CD14-positive monocyte (primary cell): ENCODE results near the gene FAF2. TPM values are rescaled to one million over a fixed set of nuclear protein-coding genes. Genes with fewer than 3 reads are reported as not detected.

Experiments used
- DNase-seq, 3 donors: peaks; one replicate each; pipeline ENCODE4 v3.0.0-alpha.2; 2011 to 2022
- H2AFZ ChIP-seq: 2 replicates; pipeline ENCODE4 v1.6.0; 2012; ENCODE audit warnings: mild to moderate bottlenecking, low read depth, low read length, inconsistent platforms; ENCODE audit not compliant: insufficient read depth, poor library complexity, severe bottlenecking
- H3K27ac ChIP-seq, 2 donors: 1 replicate in 1 of 2; 2 replicates in 1 of 2; pipeline ENCODE4 v1.5.1; 2012 to 2013; ENCODE audit warnings: low read length in 2 of 2, control low read depth in 1 of 2, inconsistent platforms in 1 of 2, low read depth in 1 of 2, mild to moderate bottlenecking in 1 of 2
- H3K27me3 ChIP-seq, 2 donors: one replicate each; pipeline versions ENCODE4 v1.6.0 to v1.6.1; 2011 to 2013; ENCODE audit warnings: low read length in 2 of 2; ENCODE audit not compliant: control insufficient read depth in 2 of 2, insufficient read depth in 2 of 2
- H3K36me3 ChIP-seq, 2 donors: replicated peaks in 1 of 2; 1 replicate in 1 of 2; 2 replicates in 1 of 2; pipeline versions ENCODE4 v1.5.1 to v1.6.1; 2012 to 2013; ENCODE audit warnings: low read length in 2 of 2, control low read depth in 1 of 2, inconsistent platforms in 1 of 2, mild to moderate bottlenecking in 1 of 2; ENCODE audit not compliant: insufficient read depth in 2 of 2, control insufficient read depth in 1 of 2
- H3K4me1 ChIP-seq, 2 donors: 1 replicate in 1 of 2; 2 replicates in 1 of 2; pipeline versions ENCODE4 v1.5.1 to v1.6.1; 2012 to 2013; ENCODE audit warnings: low read length in 2 of 2, control low read depth in 1 of 2, inconsistent platforms in 1 of 2, mild to moderate bottlenecking in 1 of 2, moderate library complexity in 1 of 2; ENCODE audit not compliant: insufficient read depth in 2 of 2, control insufficient read depth in 1 of 2
- H3K4me2 ChIP-seq: replicated peaks from 2 replicates; pipeline ENCODE3; 2012; ENCODE audit warnings: low read length, moderate library complexity, mild to moderate bottlenecking; ENCODE audit not compliant: poor library complexity, severe bottlenecking; ENCODE audit errors: extremely low read depth
- H3K4me3 ChIP-seq, 3 experiments: fragments of 200-600 bp in 1 of 3; sonication (generic) in 1 of 3; replicated peaks in 1 of 3; 1 replicate in 2 of 3; 2 replicates in 1 of 3; pipeline ENCODE4 v1.5.1; 2011 to 2013; ENCODE audit warnings: low read length in 3 of 3, mild to moderate bottlenecking in 3 of 3, control low read depth in 2 of 3, low read depth in 2 of 3, inconsistent platforms in 1 of 3, moderate library complexity in 1 of 3
- H3K79me2 ChIP-seq: 2 replicates; pipeline ENCODE4 v1.6.0; 2012; ENCODE audit warnings: mild to moderate bottlenecking, control low read depth, inconsistent platforms, low read length, moderate library complexity; ENCODE audit not compliant: insufficient read depth
- H3K9ac ChIP-seq: 2 replicates; pipeline ENCODE4 v1.6.0; 2017; ENCODE audit warnings: low read length, mild to moderate bottlenecking; ENCODE audit not compliant: insufficient read depth, poor library complexity, severe bottlenecking
- H3K9me3 ChIP-seq, 2 donors: replicated peaks in 1 of 2; 1 replicate in 1 of 2; 2 replicates in 1 of 2; pipeline versions ENCODE4 v1.5.1 to v1.6.1; 2012 to 2013; ENCODE audit warnings: low read length in 2 of 2, control low read depth in 1 of 2; ENCODE audit not compliant: control insufficient read depth in 1 of 2, insufficient read depth in 1 of 2
- H4K20me1 ChIP-seq: 2 replicates; pipeline ENCODE4 v1.6.0; 2012; ENCODE audit warnings: mild to moderate bottlenecking, low read length, control low read depth, moderate library complexity; ENCODE audit not compliant: insufficient read depth
- H3K27ac Mint-ChIP-seq, 7 donors: one replicate each; pipeline ENCODE4 v1.8.0; 2020; ENCODE audit warnings: mild to moderate bottlenecking in 7 of 7, mixed read lengths in 7 of 7, moderate library complexity in 6 of 7, inconsistent platforms in 2 of 7
- H3K27me3 Mint-ChIP-seq, 3 donors: one replicate each; pipeline ENCODE4 v1.8.0; 2021 to 2022; ENCODE audit warnings: low read depth in 3 of 3, mild to moderate bottlenecking in 3 of 3, mixed read lengths in 3 of 3, moderate library complexity in 3 of 3, inconsistent platforms in 1 of 3
- H3K36me3 Mint-ChIP-seq, 2 donors: one replicate each; pipeline ENCODE4 v1.8.0; 2020; ENCODE audit warnings: mixed read lengths in 2 of 2, inconsistent platforms in 1 of 2, mild to moderate bottlenecking in 1 of 2
- H3K4me1 Mint-ChIP-seq: one replicate; pipeline ENCODE4 v1.8.0; 2020; ENCODE audit warnings: mild to moderate bottlenecking, mixed read lengths
- H3K4me3 Mint-ChIP-seq, 2 donors: one replicate each; pipeline ENCODE4 v1.8.0; 2020; ENCODE audit warnings: mild to moderate bottlenecking in 2 of 2, mixed read lengths in 2 of 2, moderate library complexity in 1 of 2
- H3K9me3 Mint-ChIP-seq, 7 donors: one replicate each; pipeline ENCODE4 v1.8.0; 2020 to 2022; ENCODE audit warnings: mixed read lengths in 7 of 7, mild to moderate bottlenecking in 6 of 7, moderate library complexity in 6 of 7, inconsistent platforms in 2 of 7
- WGBS: methylation state at CpG from one replicate; pipeline ENCODE4 v1.1.5; 2013; ENCODE audit warnings: missing lambda C conversion rate; ENCODE audit not compliant: insufficient coverage; 5-methylcytosine and 5-hydroxymethylcytosine counted together
- intact Hi-C, 2 donors: fragments of 100-400 bp; cut with micrococcal nuclease; formaldehyde crosslinking; loops; one replicate each; pipeline versions ENCODE4 v1.15.0 to v1.15.1; 2023
- polyA plus RNA-seq, 3 donors: library from polyadenylated mRNA; depleted of rRNA in 1 of 3; unstranded in 2 of 3; stranded (reverse) in 1 of 3; fragments of 300-500 nt in 2 of 3; fragments of >200 nt in 1 of 3; fragmentation: Illumina TruSeq in 2 of 3; gene quantifications; 1 replicate in 2 of 3; 2 replicates in 1 of 3; pipeline ENCODE4 v1.2.3, GENCODE V29; 2012 to 2021
- TF ChIP-seq, protein P1 (sequence below): fragments of 200-600 bp; IDR thresholded peaks from one replicate; pipeline ENCODE4 v1.8.0; 2022; ENCODE audit warnings: antibody characterized with exemption, mild to moderate bottlenecking

FAF2 gene
- polyA plus RNA-seq, 3 donors = 11.5 to 14.8 (median 12.2) TPM

DNA sequence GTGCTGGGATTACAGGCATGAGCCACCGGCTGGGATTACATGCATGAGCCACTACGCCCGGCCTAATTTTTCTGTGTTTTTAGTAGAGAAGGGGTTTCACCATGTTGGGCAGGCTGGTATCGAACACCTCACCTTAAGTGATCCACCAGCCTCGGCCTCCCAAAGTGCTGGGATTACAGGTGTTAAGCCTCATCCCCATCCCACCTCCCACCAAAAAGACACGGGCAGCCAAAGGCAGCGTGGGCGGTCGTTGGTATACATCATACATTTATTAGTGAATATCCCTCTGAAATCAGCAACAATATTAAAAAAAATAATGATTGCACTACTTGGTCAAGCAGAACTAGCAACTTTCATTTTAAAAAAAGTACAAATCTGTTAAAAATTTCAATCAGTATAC, 78.3 kb downstream of the FAF2 start:
- no peak overlapping the region for H3K27ac Mint-ChIP-seq
- Histone ChIP-seq H4K20me1 (peaks cover 42% of the 10 kb centered on the region), H3K9me3 (no peaks in the 10 kb centered on the region), H3K79me2 (peaks cover 7% of the 10 kb centered on the region), H3K27me3 (no peaks in the 10 kb centered on the region), H3K9ac (no peak overlapping the region), H3K27ac (no peak overlapping the region), H3K4me1 (peaks cover 12 to 14% of the 10 kb centered on the region in 2 donors), H3K36me3 (peaks cover 42% of the 10 kb centered on the region in 2 donors), H2AFZ (no peak overlapping the region), H3K4me2 (no peak overlapping the region), H3K4me3 (no peak overlapping the region)
- peaks cover 28% of the 10 kb centered on the region for H3K4me1 Mint-ChIP-seq
- TF ChIP-seq, protein P1, sequence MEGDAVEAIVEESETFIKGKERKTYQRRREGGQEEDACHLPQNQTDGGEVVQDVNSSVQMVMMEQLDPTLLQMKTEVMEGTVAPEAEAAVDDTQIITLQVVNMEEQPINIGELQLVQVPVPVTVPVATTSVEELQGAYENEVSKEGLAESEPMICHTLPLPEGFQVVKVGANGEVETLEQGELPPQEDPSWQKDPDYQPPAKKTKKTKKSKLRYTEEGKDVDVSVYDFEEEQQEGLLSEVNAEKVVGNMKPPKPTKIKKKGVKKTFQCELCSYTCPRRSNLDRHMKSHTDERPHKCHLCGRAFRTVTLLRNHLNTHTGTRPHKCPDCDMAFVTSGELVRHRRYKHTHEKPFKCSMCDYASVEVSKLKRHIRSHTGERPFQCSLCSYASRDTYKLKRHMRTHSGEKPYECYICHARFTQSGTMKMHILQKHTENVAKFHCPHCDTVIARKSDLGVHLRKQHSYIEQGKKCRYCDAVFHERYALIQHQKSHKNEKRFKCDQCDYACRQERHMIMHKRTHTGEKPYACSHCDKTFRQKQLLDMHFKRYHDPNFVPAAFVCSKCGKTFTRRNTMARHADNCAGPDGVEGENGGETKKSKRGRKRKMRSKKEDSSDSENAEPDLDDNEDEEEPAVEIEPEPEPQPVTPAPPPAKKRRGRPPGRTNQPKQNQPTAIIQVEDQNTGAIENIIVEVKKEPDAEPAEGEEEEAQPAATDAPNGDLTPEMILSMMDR = no peak
- H3K9me3 Mint-ChIP-seq = no peaks in the 10 kb centered on the region
- intact Hi-C loops = no loop called here
- no peak for DNase-seq
- no CpG with 5 or more reads among the region's 9 CpGs for WGBS
- H3K4me3 Mint-ChIP-seq = no peak overlapping the region
- peaks cover 0 to 3% (median 0%) of the 10 kb centered on the region in 3 donors for H3K27me3 Mint-ChIP-seq
- peaks cover 28 to 42% of the 10 kb centered on the region in 2 donors for H3K36me3 Mint-ChIP-seq

DNA sequence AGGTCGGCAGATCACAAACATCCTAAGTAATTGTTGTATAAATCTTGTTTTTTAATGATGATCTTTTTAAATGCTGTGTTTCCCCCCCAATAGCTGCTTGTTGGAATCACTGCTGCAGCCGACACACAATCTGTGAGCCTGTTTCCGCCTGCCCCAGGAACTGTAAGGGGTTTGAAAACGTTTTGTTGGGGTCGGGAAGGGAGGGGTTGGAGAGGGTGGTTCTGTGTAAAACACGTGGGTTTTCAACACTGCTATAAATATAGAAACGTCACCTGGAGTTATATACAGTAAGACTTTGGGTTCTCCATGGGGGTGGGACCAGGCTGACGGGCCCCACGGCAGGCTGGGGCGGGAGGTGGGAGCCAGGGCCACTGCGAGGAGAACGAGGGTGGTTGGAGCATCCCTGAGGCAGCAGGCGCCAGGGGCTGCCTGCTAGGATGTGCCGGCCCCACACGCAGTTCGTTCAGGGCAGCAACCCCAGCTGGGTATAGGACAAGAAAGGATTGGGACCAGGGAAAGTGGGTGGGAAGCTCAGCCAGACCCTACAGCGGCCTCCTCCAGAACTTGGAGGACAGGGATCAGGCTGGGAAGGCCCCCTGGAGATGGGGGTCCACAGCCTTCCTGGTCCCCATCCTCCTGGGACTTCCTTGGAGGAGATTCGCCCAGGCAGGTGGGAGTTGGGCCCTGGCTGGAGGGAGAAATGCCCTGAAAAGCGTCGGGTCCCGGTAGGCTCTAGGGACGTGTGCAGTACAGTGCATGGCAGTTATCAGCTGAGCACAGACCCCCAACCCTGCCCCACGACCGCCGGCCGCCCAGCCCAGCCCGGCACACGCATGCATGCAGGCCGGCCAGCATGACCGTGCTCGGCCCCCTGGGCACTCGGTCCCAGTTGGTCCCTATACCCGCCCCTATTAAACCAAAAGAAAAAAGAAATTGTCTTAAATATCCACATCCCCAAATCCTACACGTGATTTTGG, 79.3 kb downstream of the FAF2 start:
- TF ChIP-seq, protein P1 = no peak
- Mint-ChIP-seq H3K4me1 (peaks cover 33% of the 10 kb centered on the region), H3K27me3 (peaks cover 0 to 3% (median 0%) of the 10 kb centered on the region in 3 donors), H3K4me3 (no peak overlapping the region), H3K27ac (peak overlapping the region in 1 of 7 donors; percentile 55), H3K9me3 (no peaks in the 10 kb centered on the region), H3K36me3 (peaks cover 32 to 47% of the 10 kb centered on the region in 2 donors)
- no peak for DNase-seq
- Histone ChIP-seq H3K4me3 (no peak overlapping the region), H3K4me1 (peaks cover 23 to 25% of the 10 kb centered on the region in 2 donors), H3K36me3 (peaks cover 48 to 49% of the 10 kb centered on the region in 2 donors), H3K27me3 (no peaks in the 10 kb centered on the region), H3K9me3 (no peaks in the 10 kb centered on the region), H4K20me1 (peaks cover 53% of the 10 kb centered on the region), H3K27ac (no peak overlapping the region), H3K79me2 (peaks cover 18% of the 10 kb centered on the region), H3K9ac (no peak overlapping the region), H2AFZ (no peak overlapping the region), H3K4me2 (no peak overlapping the region)
- 97% methylated on average over 22 of the region's 34 CpGs for WGBS
- intact Hi-C loops = no loop called here
